GM10266 (cell line): ENCODE results near the gene GALNT2.

Experiments
- DNase-seq: peaks from one replicate; pipeline ENCODE4 v3.0.0; 2012; ENCODE audit errors: extremely low spot score
- TF ChIP-seq, protein P1 (sequence below): IDR thresholded peaks from 2 replicates; pipeline ENCODE4 v1.5.1; 2012; ENCODE audit warnings: mild to moderate bottlenecking, low read depth; ENCODE audit not compliant: control insufficient read depth, insufficient read depth; ENCODE audit errors: missing control alignments

GALNT2 gene

DNA sequence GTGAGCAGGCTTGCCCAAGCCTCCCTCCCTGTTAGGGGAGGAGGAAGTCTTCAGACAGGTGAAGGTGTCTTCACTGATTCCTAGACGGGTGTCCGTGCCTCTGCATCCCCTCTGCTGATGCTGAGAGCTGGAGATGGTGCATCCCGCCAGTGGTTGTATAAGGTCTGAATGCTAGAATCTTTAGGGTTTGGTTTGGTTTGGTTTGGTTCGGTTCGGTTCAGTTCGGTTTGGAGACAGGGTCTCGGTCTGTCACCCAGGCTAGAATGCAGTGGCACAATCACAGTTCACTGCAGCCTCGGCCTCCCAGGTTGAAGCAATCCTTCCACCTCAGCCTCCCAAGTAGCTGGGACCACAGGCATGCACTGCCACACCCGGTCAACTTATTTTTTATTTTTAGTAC is 205.5 kb downstream of the GALNT2 start:
- TF ChIP-seq, protein P1, sequence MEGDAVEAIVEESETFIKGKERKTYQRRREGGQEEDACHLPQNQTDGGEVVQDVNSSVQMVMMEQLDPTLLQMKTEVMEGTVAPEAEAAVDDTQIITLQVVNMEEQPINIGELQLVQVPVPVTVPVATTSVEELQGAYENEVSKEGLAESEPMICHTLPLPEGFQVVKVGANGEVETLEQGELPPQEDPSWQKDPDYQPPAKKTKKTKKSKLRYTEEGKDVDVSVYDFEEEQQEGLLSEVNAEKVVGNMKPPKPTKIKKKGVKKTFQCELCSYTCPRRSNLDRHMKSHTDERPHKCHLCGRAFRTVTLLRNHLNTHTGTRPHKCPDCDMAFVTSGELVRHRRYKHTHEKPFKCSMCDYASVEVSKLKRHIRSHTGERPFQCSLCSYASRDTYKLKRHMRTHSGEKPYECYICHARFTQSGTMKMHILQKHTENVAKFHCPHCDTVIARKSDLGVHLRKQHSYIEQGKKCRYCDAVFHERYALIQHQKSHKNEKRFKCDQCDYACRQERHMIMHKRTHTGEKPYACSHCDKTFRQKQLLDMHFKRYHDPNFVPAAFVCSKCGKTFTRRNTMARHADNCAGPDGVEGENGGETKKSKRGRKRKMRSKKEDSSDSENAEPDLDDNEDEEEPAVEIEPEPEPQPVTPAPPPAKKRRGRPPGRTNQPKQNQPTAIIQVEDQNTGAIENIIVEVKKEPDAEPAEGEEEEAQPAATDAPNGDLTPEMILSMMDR, result no peak
- DNase-seq, result no peak

DNA sequence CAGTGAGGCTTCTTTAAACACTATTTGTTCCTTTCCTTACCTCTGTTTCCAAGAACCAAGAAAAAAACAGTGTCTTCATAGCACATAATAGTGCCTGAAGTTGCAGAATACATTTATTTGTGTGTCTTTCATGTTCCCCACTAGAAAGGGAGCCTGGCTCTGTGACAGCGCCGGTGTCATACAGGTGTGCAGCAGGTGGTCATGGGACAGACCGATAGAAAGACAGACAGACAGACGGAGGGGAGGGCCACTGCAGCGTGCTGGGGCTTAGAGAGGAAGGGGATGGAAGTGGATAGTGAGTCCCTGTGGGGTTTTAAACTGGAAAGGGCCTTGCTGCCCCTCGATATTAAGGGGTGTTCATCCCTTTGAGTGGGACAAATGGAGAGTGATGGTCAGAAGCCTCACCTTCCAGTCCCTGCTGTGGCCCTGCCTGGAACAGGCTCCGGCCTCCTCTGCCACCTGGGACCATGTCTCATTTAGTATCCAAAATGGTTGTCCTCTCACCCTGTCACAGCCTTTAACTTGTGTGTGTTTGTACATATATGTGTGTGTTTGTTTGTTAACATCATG is 206.2 kb downstream of the GALNT2 start:
- TF ChIP-seq, protein P1, result no peak
- DNase-seq, result no peak

DNA sequence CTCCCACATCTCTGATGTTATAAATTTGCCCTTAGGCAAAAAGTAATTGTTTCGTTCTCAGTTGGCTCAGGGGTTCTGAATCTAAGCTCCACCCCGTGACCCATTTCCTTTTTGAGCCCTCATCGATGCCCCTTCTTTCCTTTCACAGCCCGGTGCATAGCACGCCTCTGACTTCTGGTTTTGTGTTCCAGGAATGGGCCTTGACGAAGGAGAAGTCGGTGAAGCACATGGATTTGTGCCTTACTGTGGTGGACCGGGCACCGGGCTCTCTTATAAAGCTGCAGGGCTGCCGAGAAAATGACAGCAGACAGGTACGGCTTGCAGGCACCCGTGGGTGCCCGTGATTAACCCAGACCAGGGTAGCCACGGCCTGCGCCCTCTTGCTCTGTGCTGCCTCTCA is 207.2 kb downstream of the GALNT2 start:
- TF ChIP-seq, protein P1, result no peak
- DNase-seq, result no peak

DNA sequence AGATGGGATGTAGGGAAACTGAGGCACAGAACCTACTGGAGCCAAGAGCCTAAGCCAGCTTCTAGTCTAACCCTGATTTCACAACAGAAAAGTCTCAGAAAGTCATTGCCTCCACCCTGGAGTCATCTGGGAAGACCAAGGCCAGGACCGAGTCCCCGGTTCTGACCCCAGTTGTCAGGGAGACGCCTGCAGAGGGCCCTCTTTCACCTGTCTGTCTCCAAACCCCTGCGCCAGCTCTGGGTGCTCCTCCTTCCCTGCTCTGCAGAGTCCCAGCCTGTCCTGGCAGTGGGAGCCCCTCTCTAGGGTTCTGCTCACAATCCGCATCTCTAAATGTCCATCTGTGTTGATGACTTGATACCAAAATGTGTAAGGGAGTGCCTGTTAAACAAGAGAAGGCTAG is 209.4 kb downstream of the GALNT2 start:
- DNase-seq, result no peak
- TF ChIP-seq, protein P1, result no peak

DNA sequence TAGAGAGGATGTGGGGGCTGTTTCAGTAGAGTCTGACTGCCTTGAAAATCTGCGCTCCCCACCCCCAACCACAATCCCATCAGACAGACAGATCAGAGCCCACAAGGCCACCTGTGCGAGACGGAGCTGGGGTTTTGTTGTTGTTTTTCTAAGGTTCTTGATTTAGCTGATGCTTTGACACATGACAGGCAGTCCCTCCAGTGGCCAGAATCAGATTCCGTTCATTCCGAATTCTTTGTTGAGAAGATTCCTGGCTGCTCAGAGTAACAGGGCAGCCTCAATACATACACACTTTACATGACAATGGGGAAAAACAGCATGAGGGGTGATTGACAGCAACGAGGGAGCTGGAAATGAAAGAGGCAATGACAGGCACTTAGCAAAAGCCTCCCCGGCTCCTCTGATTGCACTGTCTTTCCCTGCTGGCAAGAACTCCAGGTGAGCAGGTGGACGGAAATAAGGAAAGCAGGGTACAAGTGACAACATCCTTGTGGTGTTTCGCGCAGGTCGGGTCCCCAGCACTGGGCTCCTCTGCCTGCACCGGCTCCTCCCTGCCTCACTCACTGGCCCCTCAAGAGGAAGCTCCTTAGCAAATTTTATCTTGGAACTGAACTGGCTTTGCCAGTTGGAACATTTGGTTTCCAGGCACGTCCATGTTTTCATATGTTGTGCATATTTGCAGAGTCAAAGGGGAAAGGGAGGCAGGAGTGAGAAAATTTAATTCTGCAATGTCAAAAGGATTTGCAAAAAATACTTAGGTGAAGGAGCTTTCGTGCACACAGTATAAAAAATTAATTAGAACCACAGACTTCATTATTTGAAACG is 210.4 kb downstream of the GALNT2 start:
- no peak for DNase-seq

DNA sequence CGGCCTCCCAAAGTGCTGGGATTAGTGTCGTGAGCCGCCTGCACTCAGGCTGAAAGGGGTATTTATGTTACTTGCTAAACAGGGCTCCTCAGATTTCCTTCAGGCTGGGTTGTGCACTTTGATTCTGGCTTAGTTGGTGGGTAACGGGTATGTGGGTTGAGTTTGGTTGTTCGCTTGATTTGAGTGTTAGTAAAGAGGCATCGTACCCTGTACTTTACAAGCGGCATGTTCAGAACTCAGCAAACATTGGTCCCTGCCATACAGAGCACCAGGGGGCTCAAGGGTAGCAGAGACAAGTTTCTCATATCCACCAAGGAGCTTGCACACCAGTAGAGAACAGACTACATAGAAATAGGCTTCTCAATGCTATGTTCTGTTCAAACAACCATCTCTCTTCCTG is 211.3 kb downstream of the GALNT2 start:
- DNase-seq, result no peak
- TF ChIP-seq, protein P1, result no peak

More for the DNA sequence above, 210.4 kb downstream of the GALNT2 start:
- TF ChIP-seq, protein P1, result peak; percentile 6

DNA sequence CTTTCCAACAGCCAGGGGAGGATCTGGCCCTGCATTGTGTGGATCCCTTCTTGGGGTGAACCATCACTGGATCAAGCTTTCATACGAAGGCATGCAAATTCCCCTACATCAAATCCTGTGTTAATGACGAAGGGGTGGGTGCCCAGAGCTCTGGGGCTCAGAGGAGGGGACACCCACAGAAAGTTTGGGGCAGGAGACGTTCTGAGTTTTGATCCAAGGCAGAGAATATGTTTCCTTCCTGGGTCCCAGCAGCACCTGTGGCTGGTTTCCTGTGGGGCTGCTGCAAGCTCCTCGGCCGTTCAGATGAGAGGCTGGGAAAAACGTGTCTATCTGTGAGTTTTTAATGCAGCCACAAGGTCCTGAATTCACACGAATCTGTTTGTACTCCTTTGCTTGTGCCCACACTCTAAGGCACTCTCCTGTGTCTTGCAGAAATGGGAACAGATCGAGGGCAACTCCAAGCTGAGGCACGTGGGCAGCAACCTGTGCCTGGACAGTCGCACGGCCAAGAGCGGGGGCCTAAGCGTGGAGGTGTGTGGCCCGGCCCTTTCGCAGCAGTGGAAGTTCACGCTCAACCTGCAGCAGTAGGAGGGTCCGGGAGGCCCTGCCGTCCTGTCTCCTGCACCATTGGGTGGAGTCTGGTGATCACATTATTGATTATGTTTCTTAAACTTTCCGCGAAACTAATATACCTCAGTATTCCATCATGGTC is 212.0 kb downstream of the GALNT2 start:
- DNase-seq, result no peak
- TF ChIP-seq, protein P1, result no peak
